Stimulated activated CD8-positive, alpha-beta memory T cell treated with anti-CD3 and anti-CD28 coated beads, Interleukin-12 subunit alpha, Interleukin-12 subunit beta, amount 100 ng/mL, for 24 hours (primary cell): ENCODE results near the gene TINCR.
"Not testable (repeated sequence)": the region's sequence is repeated elsewhere in the genome, so short reads cannot be mapped to it uniquely, and the experiment has no call there.

Experiments used
- DNase-seq: peaks from one replicate; pipeline ENCODE4 v3.0.0-alpha.2; 2020; ENCODE audit errors: extremely low read depth

TINCR gene

GRCh38 chr19:5567360-5567969 lies at the start of gene TINCR:
Gene TINCR (minus strand): TSS chr19:5567953.
- no peak for DNase-seq

DNA sequence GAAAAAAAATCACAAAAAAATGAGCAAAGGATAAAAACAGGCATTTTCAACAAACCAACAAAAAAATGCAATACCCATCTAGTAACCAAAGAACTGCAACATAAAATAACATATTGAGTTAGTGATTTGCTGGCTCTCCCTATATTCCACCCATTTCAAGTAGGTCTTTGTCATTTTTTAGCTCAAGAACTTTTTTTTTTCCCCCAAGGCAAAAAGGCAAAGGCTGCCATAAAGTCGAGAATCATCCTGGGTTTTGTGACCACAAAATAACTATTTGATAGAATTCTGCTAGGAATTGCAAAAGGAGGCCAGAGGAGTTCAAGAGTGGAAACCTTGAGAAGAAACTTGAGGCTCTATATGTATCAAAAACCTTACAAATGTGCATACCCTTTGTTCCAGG lies 49.3 kb upstream of the TINCR start:
- DNase-seq, result no peak

DNA sequence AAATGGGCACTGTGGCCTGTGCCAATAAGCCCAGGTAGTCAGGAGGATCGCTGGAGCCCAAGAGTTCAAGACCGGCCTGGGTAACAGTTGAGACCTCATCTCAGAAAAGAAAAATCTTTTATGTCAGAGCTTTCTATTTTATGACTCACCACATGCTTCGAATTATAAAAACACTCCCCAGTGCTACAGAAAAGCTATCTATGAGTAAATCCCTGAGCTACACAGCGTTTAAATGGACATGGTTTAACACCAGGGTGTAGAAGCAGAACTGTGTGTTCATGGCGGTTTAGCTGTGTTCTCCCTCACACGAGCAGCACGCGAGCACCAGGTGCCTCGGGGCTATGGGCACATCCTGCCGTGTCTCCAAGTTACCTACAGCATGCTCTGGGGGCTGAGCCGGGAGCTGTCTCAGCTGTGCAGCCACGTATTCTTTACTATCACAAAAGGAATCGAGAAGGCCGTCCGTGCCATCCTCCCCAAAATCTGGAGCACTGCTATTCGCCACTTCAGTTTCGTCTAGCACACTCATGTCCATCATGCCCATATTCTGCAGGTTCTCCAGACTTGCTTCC lies 48.1 kb upstream of the TINCR start:
- DNase-seq, result no peak

GRCh38 chr19:5612891-5613865 lies 45.4 kb upstream of the TINCR start:
- DNase-seq, result no peak

DNA sequence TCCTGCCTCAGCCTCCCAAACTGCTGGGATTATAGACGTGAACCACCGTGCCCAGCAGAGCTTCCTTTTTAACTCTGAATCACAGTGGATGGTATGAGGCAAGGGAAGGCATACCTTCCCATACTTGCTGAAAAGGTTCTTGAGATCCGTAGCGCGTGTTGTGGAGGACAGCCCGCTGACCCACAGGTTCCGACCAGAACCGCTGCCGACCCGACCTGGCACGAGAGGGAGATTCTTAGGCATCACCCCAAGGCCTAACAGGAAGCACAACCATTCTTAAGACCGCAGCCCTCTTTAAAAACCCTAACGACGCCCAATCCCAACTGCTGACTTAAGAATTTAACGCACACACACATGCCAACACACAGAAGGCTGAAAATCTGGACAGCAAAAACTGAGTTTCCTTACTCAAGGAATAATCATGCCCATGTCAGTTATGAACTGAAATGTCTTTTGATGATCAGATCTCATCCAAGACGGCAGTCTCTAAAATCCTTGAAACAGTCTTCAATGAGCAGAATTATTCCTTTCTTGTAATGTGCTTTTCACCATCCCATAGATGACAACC lies 42.2 kb upstream of the TINCR start:
- DNase-seq, result no peak

- not testable (repeated sequence) for DNase-seq
Observed at GRCh38 chr19:5608766-5609165, 41.0 kb upstream of the TINCR start.

DNA sequence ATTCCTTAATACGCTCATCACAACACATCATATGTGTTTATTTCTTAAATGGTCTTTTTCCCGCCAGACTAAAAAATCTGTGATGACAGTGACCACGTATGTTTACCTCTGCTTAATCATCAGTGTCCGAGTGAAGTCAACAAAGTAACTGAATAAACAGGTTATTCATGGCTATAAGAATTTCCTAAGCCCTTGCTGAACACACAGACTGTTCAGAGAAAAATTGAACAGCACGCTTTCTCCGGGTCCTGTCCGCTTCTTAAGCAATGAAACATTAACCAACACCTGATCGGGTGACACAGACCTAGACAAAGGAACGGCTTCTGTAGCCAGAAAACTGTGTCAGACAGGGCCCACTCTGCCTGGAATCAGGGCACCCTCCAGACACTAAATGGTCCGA lies 40.5 kb upstream of the TINCR start:
- DNase-seq, result no peak

GRCh38 chr19:5607318-5608275 lies 39.8 kb upstream of the TINCR start:
- DNase-seq, result no peak

- DNase-seq, result no peak
Observed at GRCh38 chr19:5605362-5605761, 37.6 kb upstream of the TINCR start.

GRCh38 chr19:5603626-5604025 lies 35.9 kb upstream of the TINCR start:
- no peak for DNase-seq

DNA sequence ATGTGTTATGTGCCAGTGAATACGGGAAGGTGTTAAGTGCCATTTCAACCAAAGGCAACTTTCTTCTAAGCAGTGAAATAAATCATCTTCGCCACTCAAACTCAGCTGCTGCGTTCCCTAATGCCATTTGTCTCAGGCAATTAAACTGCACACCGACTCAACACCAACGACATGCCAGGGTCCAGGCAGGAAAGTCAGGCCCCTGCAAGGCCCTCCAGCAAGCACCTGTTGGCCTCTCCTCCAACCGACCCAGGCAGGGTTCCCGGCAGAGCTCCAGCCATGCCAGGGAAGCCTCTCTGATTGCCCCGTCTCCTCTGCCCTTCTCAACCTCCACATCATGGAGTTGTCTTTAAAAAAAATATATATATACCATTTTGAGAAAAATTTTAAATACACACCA lies 33.0 kb upstream of the TINCR start:
- DNase-seq, result no peak

GRCh38 chr19:5595745-5596144 lies 28.0 kb upstream of the TINCR start:
- no peak for DNase-seq

DNA sequence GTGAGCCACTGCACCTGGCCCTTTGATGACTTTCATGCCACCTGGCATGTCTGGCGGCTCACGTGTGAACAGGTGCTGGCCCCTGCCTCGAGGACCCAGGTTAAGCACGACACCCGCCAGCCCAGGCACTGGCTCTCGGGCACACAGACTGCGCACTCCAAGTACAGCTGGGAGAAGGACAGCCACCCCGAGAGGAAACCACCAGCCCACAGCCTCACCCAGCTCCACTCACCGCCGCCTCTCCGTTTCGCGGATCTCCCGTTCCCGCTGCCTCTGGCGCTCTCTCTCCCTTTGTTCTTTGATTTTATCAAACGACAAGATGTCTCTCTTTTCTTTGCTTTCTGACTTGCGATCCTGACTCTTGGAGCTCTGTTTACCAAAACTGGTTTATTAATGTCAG lies 27.4 kb upstream of the TINCR start:
- DNase-seq, result no peak

DNA sequence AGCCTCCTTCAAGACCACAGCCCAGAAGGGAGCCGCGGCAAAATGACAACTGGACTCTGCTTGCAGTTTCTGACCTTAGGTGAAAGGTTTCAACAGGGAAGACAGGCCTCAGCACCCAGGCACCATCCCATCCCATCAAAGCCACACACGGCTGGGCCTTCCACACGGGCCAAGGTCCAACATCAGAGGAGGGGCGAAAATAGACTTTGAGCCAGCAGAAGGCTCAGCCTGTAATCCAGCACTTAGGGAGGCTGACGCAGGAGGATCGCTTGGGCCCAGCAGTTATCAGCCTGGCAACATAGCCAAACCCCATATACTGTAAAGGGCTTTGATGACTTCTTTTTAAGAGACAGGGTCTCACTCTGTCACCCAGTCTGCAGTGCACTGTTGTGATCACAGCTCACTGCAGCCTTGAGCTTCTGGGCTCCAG lies 26.8 kb upstream of the TINCR start:
- DNase-seq, result no peak

GRCh38 chr19:5593343-5594255 lies 25.8 kb upstream of the TINCR start:
- DNase-seq, result no peak

DNA sequence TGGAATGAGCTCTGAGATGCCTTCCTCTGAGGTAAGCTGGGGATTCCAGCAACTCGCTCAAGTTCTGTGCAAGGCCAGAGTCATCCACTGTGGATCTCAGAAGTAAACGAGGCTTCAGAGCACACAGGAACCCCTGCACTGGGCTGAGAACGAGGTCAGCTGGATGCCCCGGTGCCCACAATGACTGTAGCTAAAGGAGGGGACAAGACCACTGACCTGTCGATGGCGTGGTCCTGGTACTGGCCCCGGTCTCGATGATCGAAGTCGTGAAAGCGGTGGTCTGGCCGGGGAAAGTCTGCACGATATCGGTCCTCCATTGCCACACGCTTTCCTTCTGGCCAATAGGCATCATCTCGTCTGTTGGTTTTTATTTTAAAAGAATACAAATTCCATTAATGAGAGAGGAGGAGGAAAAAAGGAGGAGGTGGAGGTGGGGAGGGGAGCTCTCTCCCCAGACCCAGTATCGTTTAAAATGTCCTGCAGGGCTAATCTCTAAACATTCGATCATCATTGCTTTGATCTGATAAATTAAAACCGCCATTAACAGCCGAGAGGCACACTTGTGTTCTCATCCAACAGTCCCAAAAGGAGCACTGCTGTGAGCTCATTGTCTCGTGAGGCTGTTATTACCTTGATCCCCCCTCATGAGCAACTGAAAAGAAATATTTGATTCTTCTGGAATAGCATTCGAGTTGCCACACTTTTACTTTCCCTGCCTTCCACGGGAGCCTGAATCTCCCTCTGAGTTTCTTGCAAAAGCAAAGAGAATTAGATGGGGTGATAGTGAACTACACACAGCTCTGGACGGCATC lies 25.0 kb upstream of the TINCR start:
- DNase-seq, result no peak

GRCh38 chr19:5591476-5591875 lies 23.7 kb upstream of the TINCR start:
- no peak for DNase-seq

GRCh38 chr19:5590865-5591154 lies 23.1 kb upstream of the TINCR start:
- DNase-seq, result no peak

GRCh38 chr19:5590151-5590864 lies 22.6 kb upstream of the TINCR start:
- DNase-seq, result no peak
